Karpas-422 (cell line): ENCODE results near the gene SLC38A6. TPM values are rescaled to one million over a fixed set of nuclear protein-coding genes. Genes with fewer than 3 reads are reported as not detected.
"Not testable (repeated sequence)": the region's sequence is repeated elsewhere in the genome, so short reads cannot be mapped to it uniquely, and the experiment has no call there.

Experiments used
- DNase-seq: peaks from one replicate; pipeline ENCODE4 v3.0.0-alpha.2; 2015
- H2AFZ ChIP-seq: fragments of 200-600 bp; sonication (generic); 2 replicates; pipeline ENCODE4 v1.6.1; 2014; ENCODE audit warnings: antibody characterized with exemption, low read length, mixed read lengths
- H3K27ac ChIP-seq: fragments of 200-600 bp; sonication (generic); 2 replicates; pipeline ENCODE4 v1.5.1; 2014; ENCODE audit warnings: mild to moderate bottlenecking, low read length, moderate library complexity
- H3K27me3 ChIP-seq: fragments of 200-600 bp; sonication (generic); 2 replicates; pipeline ENCODE4 v1.6.1; 2014; ENCODE audit warnings: low read length, mixed read lengths
- H3K36me3 ChIP-seq: fragments of 200-600 bp; sonication (generic); 2 replicates; pipeline ENCODE4 v1.6.1; 2014; ENCODE audit warnings: low read length, mixed read lengths; ENCODE audit not compliant: insufficient read depth
- H3K4me1 ChIP-seq: fragments of 200-600 bp; sonication (generic); 2 replicates; pipeline ENCODE4 v1.6.1; 2014; ENCODE audit warnings: mild to moderate bottlenecking, low read length, mixed read lengths
- H3K4me2 ChIP-seq: fragments of 200-600 bp; sonication (generic); 2 replicates; pipeline ENCODE4 v1.6.1; 2014; ENCODE audit warnings: low read length, low read depth, mild to moderate bottlenecking; ENCODE audit not compliant: poor library complexity, severe bottlenecking
- H3K4me3 ChIP-seq: fragments of 200-600 bp; sonication (generic); 2 replicates; pipeline ENCODE4 v1.5.1; 2014; ENCODE audit warnings: mild to moderate bottlenecking, antibody characterized with exemption, low read length, mixed read lengths
- H3K79me2 ChIP-seq: fragments of 200-600 bp; sonication (generic); 2 replicates; pipeline ENCODE4 v1.6.1; 2014; ENCODE audit warnings: mild to moderate bottlenecking, low read length, mixed read lengths
- H3K9ac ChIP-seq: fragments of 200-600 bp; sonication (generic); 2 replicates; pipeline ENCODE4 v1.6.0; 2014; ENCODE audit warnings: low read length
- H3K9me2 ChIP-seq: fragments of 200-600 bp; sonication (generic), shearing (Covaris generic); replicated peaks from 2 replicates; pipeline ENCODE4 v1.6.0; 2014; ENCODE audit warnings: mild to moderate bottlenecking, low read length, moderate library complexity; ENCODE audit not compliant: insufficient read depth
- H3K9me3 ChIP-seq: fragments of 300-700, 200-600 bp; sonication (generic); 2 replicates; pipeline ENCODE4 v1.6.1; 2014; ENCODE audit warnings: low read length, mixed read lengths
- H4K20me1 ChIP-seq: fragments of 200-600 bp; sonication (generic); 2 replicates; pipeline ENCODE4 v1.6.1; 2014; ENCODE audit warnings: mild to moderate bottlenecking, antibody characterized with exemption, low read length, low read depth; ENCODE audit not compliant: insufficient read depth
- total RNA-seq: library from RNA; depleted of rRNA; stranded (reverse); fragments of >200 nt; shearing (Covaris generic); gene quantifications from 2 replicates; pipeline ENCODE4 v1.2.3, GENCODE V29; 2014; ENCODE audit warnings: low replicate concordance

The SLC38A6 gene
- total RNA-seq, 1 experiment from 2014 or later = 141 TPM

DNA sequence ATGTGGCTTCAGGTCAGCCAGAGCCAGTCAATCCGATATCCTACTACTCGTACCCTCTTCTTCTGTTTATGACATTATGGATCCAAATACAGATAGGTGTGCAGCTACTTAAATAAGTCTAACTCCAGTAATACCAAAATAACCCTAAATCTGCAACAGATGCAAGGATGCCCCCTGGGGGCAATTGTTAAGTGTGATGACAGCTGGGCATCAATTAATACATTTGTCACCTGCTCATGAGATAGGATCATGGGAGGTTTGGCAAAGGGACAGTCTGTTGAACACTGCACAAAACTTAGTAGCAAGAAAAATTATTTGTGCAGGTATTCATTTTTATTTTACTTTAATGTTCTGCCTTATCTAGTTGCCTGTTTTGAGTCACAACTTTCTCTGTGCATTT, 83.2 kb downstream of the SLC38A6 start:
- Histone ChIP-seq H2AFZ (no peak overlapping the region), H3K4me2 (peak overlapping the region; percentile 46), H3K36me3 (peaks cover 41% of the 10 kb centered on the region), H3K9ac (peak overlapping the region; percentile 65), H4K20me1 (no peaks in the 10 kb centered on the region), H3K27ac (peak overlapping the region; percentile 97), H3K79me2 (peaks cover 4% of the 10 kb centered on the region; the same call in 1 of the 2 replicates), H3K4me1 (peaks cover 64% of the 10 kb centered on the region), H3K9me2 (no peaks in the 10 kb centered on the region), H3K4me3 (peak overlapping the region; percentile 1), H3K27me3 (no peaks in the 10 kb centered on the region), H3K9me3 (peaks cover 5% of the 10 kb centered on the region)
- DNase-seq = peak; percentile 95

DNA sequence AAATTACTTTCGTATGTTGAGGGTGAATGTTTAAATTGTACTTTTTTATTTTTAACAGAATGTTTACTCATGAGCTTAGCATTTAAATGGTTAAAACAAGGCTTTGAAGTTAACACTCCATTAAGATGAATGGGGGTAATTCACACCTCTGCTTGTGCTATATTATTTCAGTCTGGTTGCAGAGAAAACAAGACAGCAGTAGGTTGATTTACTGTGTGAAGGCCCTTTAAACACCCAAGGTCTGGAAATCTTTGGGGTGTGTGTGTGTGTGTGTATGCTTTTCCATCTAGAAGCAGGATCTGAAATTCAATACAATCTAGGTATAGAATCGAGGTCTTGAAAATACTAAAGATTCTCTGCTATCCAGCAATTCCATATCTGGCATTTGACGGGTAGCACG, 83.8 kb downstream of the SLC38A6 start:
- peak overlapping the region; percentile 46 for H3K4me2 ChIP-seq
- no peak overlapping the region for H2AFZ ChIP-seq
- no peaks in the 10 kb centered on the region for H3K9me2 ChIP-seq
- peak overlapping the region; percentile 65 for H3K9ac ChIP-seq
- H3K36me3 ChIP-seq = peaks cover 48% of the 10 kb centered on the region
- peaks cover 10% of the 10 kb centered on the region for H3K9me3 ChIP-seq
- H4K20me1 ChIP-seq = no peaks in the 10 kb centered on the region
- H3K4me1 ChIP-seq = peaks cover 64% of the 10 kb centered on the region
- peak; percentile 75 for DNase-seq
- H3K27ac ChIP-seq = peak overlapping the region; percentile 97
- no peak overlapping the region for H3K4me3 ChIP-seq
- H3K27me3 ChIP-seq = no peaks in the 10 kb centered on the region
- H3K79me2 ChIP-seq = peaks cover 4% of the 10 kb centered on the region; the same call in 1 of the 2 replicates

DNA sequence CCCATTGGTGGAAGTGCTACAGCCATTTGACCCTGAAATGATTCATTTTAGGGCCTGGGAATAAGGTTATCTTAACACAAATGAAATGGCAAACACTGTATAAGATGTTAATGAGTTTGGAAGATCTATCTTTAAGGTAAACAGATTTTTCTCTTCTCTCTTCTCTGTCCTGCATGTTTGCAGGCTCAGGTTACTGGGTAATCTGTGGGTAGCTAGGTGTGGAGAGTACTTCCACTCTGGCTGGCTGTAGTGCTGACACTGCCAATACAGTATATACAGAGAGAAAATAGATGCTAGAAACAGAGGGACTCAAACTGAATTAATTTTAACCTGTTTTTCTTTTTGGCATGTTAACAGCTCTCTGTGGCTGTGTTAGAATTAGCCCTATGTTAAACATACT, 84.6 kb downstream of the SLC38A6 start:
- H4K20me1 ChIP-seq = no peaks in the 10 kb centered on the region
- peak overlapping the region; percentile 46 for H3K4me2 ChIP-seq
- no peak overlapping the region for H2AFZ ChIP-seq
- H3K27ac ChIP-seq = peak overlapping the region; percentile 97
- H3K79me2 ChIP-seq = peaks cover 4% of the 10 kb centered on the region; the same call in 1 of the 2 replicates
- no peak overlapping the region; the same call in 1 of the 2 replicates for H3K4me3 ChIP-seq
- H3K9me3 ChIP-seq = peaks cover 13% of the 10 kb centered on the region
- H3K27me3 ChIP-seq = no peaks in the 10 kb centered on the region
- H3K9me2 ChIP-seq = no peaks in the 10 kb centered on the region
- H3K36me3 ChIP-seq = peaks cover 56% of the 10 kb centered on the region
- peak; percentile 80 for DNase-seq
- H3K4me1 ChIP-seq = peaks cover 68% of the 10 kb centered on the region
- peak overlapping the region; percentile 65 for H3K9ac ChIP-seq

DNA sequence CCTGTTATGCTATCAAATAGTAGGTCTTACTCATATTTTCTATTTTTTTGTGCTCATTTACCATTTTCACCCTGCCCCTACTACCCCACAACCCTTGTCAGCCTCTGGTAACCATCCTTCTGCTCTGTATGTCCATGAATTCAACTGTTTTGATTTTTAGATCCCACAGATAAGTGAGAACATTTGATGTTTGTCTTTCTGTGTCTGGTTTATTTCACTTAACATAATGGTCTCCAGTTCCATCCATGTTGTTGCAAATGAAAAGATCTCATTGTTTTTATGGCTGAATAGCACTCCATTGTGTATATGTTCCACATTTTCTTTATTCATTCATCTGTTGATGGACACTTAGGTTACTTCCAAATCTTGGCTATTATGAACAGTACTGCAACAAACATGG, 91.4 kb downstream of the SLC38A6 start:
- H3K4me2 ChIP-seq, H3K27me3 ChIP-seq, H3K9me3 ChIP-seq, H3K9ac ChIP-seq, H3K9me2 ChIP-seq, H3K4me3 ChIP-seq, DNase-seq, H4K20me1 ChIP-seq, H2AFZ ChIP-seq, H3K79me2 ChIP-seq: not testable (repeated sequence)
- Histone ChIP-seq H3K4me1 (peaks cover 79% of the 10 kb centered on the region), H3K36me3 (peaks cover 56% of the 10 kb centered on the region), H3K27ac (peak overlapping the region; percentile 97)

DNA sequence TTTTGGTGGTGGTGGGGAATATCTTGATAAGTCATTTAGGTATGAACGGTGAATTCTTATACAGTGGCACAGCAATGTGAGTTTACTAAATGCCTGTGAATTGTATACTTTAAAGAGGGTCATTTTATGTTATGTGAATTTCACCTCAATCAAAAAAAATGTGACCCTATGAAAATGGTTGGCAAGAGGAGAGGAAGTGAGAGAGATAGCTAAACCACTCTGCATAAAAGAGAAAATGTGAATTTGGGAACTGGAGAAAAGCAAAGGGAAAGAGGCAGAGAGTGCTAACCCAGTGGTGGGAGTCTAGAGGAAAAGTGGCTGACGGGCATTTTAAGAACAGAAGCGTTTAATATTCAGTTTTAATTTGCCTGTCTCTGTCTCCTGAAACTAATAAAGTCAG, 93.8 kb downstream of the SLC38A6 start:
- peaks cover 33% of the 10 kb centered on the region for H3K36me3 ChIP-seq
- H3K4me3 ChIP-seq = no peak overlapping the region
- no peaks in the 10 kb centered on the region for H4K20me1 ChIP-seq
- H3K4me1 ChIP-seq = peaks cover 86% of the 10 kb centered on the region
- no peak overlapping the region for H2AFZ ChIP-seq
- H3K4me2 ChIP-seq = peak overlapping the region; percentile 9
- H3K9ac ChIP-seq = peak overlapping the region; percentile 55
- peak overlapping the region; percentile 97 for H3K27ac ChIP-seq
- no peaks in the 10 kb centered on the region for H3K9me2 ChIP-seq
- no peaks in the 10 kb centered on the region for H3K79me2 ChIP-seq
- DNase-seq = peak; percentile 70
- H3K9me3 ChIP-seq = peaks cover 3% of the 10 kb centered on the region
- no peaks in the 10 kb centered on the region for H3K27me3 ChIP-seq

DNA sequence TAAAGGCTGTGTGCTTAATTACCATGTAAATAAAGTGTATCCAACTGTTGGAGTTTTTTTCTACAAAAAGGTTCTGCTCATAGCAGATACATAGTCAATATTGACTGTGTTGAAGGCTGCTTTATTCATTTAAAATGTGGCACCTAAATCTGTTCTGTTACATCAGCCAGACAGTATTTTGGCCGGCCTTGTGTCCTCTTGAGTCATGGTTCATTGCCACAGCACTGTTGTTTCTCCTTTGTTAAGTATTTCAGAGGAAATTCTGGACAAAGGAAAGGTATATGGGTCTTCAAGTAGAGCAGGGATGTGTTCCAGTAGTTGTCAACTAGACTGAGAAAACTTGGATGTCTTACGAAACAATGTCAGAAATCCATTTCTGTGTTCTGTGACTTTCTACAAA, 95.5 kb downstream of the SLC38A6 start:
- peak overlapping the region; percentile 97 for H3K27ac ChIP-seq
- peak overlapping the region; percentile 55 for H3K9ac ChIP-seq
- H3K36me3 ChIP-seq = peaks cover 17% of the 10 kb centered on the region
- peak; percentile 74 for DNase-seq
- H3K9me3 ChIP-seq = no peaks in the 10 kb centered on the region
- H3K9me2 ChIP-seq = no peaks in the 10 kb centered on the region
- H3K4me3 ChIP-seq = no peak overlapping the region
- no peaks in the 10 kb centered on the region for H3K27me3 ChIP-seq
- H3K79me2 ChIP-seq = no peaks in the 10 kb centered on the region
- H2AFZ ChIP-seq = no peak overlapping the region
- no peaks in the 10 kb centered on the region for H4K20me1 ChIP-seq
- peak overlapping the region; percentile 11 for H3K4me2 ChIP-seq
- peaks cover 87% of the 10 kb centered on the region for H3K4me1 ChIP-seq

DNA sequence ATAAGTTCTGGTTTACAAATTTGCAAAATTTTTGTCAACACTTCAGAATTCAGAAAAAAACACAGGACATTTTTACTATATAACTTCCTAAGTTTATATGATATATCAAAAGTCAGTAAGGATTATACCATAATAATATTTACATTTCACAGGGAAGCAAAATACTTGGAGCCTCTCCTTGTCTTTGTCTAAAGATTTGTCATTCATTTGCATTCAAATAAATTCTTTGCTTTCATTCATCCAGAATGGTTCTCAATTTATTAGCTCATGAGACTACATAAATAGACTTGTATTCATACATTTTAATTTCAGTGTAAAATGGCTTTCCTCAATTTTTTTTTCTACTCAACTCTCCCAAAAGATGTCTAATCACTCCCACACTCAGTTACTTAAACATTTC, 96.4 kb downstream of the SLC38A6 start:
- no peaks in the 10 kb centered on the region for H3K27me3 ChIP-seq
- no peak overlapping the region for H3K4me3 ChIP-seq
- peak overlapping the region; percentile 55 for H3K9ac ChIP-seq
- H4K20me1 ChIP-seq = no peaks in the 10 kb centered on the region
- peak; percentile 65 for DNase-seq
- no peaks in the 10 kb centered on the region for H3K9me3 ChIP-seq
- peaks cover 14% of the 10 kb centered on the region for H3K36me3 ChIP-seq
- peak overlapping the region; percentile 97 for H3K27ac ChIP-seq
- peaks cover 91% of the 10 kb centered on the region for H3K4me1 ChIP-seq
- H3K9me2 ChIP-seq = no peaks in the 10 kb centered on the region
- no peaks in the 10 kb centered on the region for H3K79me2 ChIP-seq
- no peak overlapping the region for H2AFZ ChIP-seq
- H3K4me2 ChIP-seq = peak overlapping the region; percentile 11

DNA sequence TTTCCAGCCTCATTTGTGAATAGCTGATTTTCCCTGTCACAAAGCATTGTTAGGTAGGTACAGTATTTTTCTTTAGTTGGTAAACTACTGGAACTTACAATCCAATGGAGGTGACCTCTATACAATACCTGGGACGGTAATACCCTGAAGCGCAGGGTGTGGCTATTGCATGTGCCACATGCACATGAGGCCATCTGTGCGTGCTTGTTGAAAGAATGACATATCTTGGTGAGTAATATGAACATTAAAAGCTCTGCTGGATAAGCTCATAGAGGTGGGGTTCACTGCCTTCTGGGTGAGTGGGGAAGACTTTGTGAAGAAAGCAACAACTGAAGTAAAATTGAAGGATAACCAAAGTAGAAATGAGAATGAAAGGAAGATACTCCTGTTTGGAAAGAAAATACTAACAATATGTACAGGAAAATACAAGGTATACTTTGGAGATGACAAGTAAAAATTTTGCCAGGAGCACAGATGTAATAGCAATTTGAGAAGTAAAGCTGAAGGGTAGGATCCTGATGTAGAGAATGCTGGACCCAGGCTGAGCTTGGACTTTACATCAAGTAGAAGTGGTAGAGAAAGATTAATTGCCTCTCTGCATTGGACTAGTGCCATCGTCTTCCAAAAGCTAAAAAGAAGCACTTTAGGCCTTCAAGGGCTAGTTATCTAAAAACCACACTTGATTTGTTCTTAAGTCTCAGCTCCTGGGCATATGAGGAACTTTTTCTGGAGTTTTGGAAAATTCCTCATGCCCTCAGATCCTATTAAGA, 97.1 kb downstream of the SLC38A6 start:
- Histone ChIP-seq H3K79me2 (no peaks in the 10 kb centered on the region), H3K36me3 (peaks cover 15% of the 10 kb centered on the region), H3K9me3 (no peaks in the 10 kb centered on the region), H3K4me3 (no peak overlapping the region), H4K20me1 (no peaks in the 10 kb centered on the region), H3K4me1 (peaks cover 91% of the 10 kb centered on the region), H2AFZ (no peak overlapping the region), H3K9me2 (no peaks in the 10 kb centered on the region), H3K27ac (peak overlapping the region; percentile 97), H3K4me2 (peak overlapping the region; percentile 11), H3K9ac (peak overlapping the region; percentile 55), H3K27me3 (no peaks in the 10 kb centered on the region)
- peak; percentile 76 for DNase-seq
